HEK293 (cell line): ENCODE data around the gene SUMF1.
A peak's percentile ranks its signal among the peaks of the same experiment; 100 is the strongest.

ENCODE experiments used
- CTCF ChIA-PET: fragments of 350-600 bp; formaldehyde crosslinking; extraction: SDS; loops from one replicate; lab custom pipeline; 2021; ENCODE audit warnings: antibody characterized with exemption; lab: Yijun Ruan, JAX
- POLR2A ChIA-PET: fragments of 300-600 bp; formaldehyde crosslinking; extraction: SDS; loops from one replicate; lab custom pipeline; 2020; ENCODE audit warnings: antibody characterized with exemption, inconsistent platforms; lab: Yijun Ruan, JAX
- H3K27ac ChIP-seq: fragments of 200-500 bp; sonication (Bioruptor generic); 2 replicates; pipeline ENCODE4 v1.5.1; 2014; ENCODE audit warnings: low read depth, low read length, control low read depth, inconsistent platforms; ENCODE audit errors: extremely low read depth
- H3K36me3 ChIP-seq, 2 experiments: fragments of 200-500 bp in 1 of 2; sonication (Bioruptor generic) in 1 of 2; 1 replicate in 1 of 2; 2 replicates in 1 of 2; pipeline ENCODE4 v1.5.1; 2014 to 2017; ENCODE audit warnings: inconsistent platforms in 2 of 2, low read length in 2 of 2; ENCODE audit not compliant: control insufficient read depth in 2 of 2, insufficient read depth in 1 of 2
- H3K4me1 ChIP-seq: fragments of 200-500 bp; sonication (Bioruptor generic); 2 replicates; pipeline ENCODE4 v1.5.1; 2014; ENCODE audit warnings: mild to moderate bottlenecking, low read length, inconsistent platforms; ENCODE audit not compliant: control insufficient read depth, insufficient read depth
- H3K4me3 ChIP-seq: 2 replicates; pipeline ENCODE4 v1.5.1; 2011; ENCODE audit warnings: low read depth, mild to moderate bottlenecking, control low read depth, low read length, moderate library complexity
- H3K9me3 ChIP-seq: fragments of 200-500 bp; sonication (Bioruptor generic); 2 replicates; pipeline ENCODE4 v1.5.1; 2014; ENCODE audit warnings: low read depth, low read length, inconsistent platforms; ENCODE audit not compliant: control insufficient read depth, insufficient read depth
- IKZF3 ChIP-seq: fragments of 450-650 bp; IDR thresholded peaks from 2 replicates; pipeline ENCODE4 v1.5.0; 2018; ENCODE audit warnings: missing biosample characterization, mild to moderate bottlenecking, missing genetic modification characterization, moderate library complexity
- INSM2 ChIP-seq: fragments of 450-650 bp; formaldehyde crosslinking; IDR thresholded peaks from 2 replicates; pipeline ENCODE4 v1.5.1; 2016; ENCODE audit warnings: missing biosample characterization, missing genetic modification characterization
- KLF16 ChIP-seq: fragments of 450-650 bp; formaldehyde crosslinking; IDR thresholded peaks from 2 replicates; pipeline ENCODE4 v1.5.1; 2017; ENCODE audit warnings: missing biosample characterization, missing genetic modification characterization
- SETDB1 ChIP-seq: IDR thresholded peaks from one replicate; pipeline ENCODE4 v1.6.1; 2017; ENCODE audit warnings: mild to moderate bottlenecking, low read length, moderate library complexity, mixed read lengths; ENCODE audit not compliant: insufficient read length
- TCF7L2 ChIP-seq: IDR thresholded peaks from 2 replicates; pipeline ENCODE4 v1.6.1; 2011; ENCODE audit warnings: low read depth, mild to moderate bottlenecking, inconsistent platforms, low read length, moderate library complexity, borderline replicate concordance
- TRIM28 ChIP-seq: IDR thresholded peaks from 2 replicates; pipeline ENCODE4 v1.6.1; 2011; ENCODE audit warnings: low read length, control low read depth, borderline replicate concordance
- WT1 ChIP-seq: fragments of 450-650 bp; formaldehyde crosslinking; IDR thresholded peaks from 2 replicates; pipeline ENCODE4 v1.5.1; 2016; ENCODE audit warnings: missing biosample characterization, missing genetic modification characterization
- ZBTB7A ChIP-seq: fragments of 450-650 bp; formaldehyde crosslinking; IDR thresholded peaks from 2 replicates; pipeline ENCODE4 v1.5.1; 2016; ENCODE audit warnings: low read depth, missing biosample characterization, missing genetic modification characterization
- ZNF132 ChIP-seq: fragments of 450-650 bp; formaldehyde crosslinking; IDR thresholded peaks from 2 replicates; pipeline ENCODE4 v1.5.1; 2017; ENCODE audit warnings: missing biosample characterization, missing genetic modification characterization, borderline replicate concordance
- ZNF211 ChIP-seq: fragments of 450-650 bp; formaldehyde crosslinking; IDR thresholded peaks from 2 replicates; pipeline ENCODE4 v1.5.1; 2016; ENCODE audit warnings: low read depth, missing biosample characterization, missing genetic modification characterization
- ZNF398 ChIP-seq: fragments of 450-650 bp; formaldehyde crosslinking; IDR thresholded peaks from 2 replicates; pipeline ENCODE4 v1.5.1; 2017; ENCODE audit warnings: missing biosample characterization, missing genetic modification characterization
- ZNF423 ChIP-seq: fragments of 450-650 bp; formaldehyde crosslinking; IDR thresholded peaks from 2 replicates; pipeline ENCODE4 v1.5.1; 2016; ENCODE audit warnings: missing biosample characterization, missing genetic modification characterization
- ZNF48 ChIP-seq: fragments of 450-650 bp; formaldehyde crosslinking; IDR thresholded peaks from 2 replicates; pipeline ENCODE4 v1.5.1; 2016; ENCODE audit warnings: missing biosample characterization, missing genetic modification characterization
- ZNF514 ChIP-seq: fragments of 450-650 bp; formaldehyde crosslinking; IDR thresholded peaks from 2 replicates; pipeline ENCODE4 v1.5.1; 2016; ENCODE audit warnings: missing biosample characterization, missing genetic modification characterization
- ZNF548 ChIP-seq: fragments of 450-650 bp; formaldehyde crosslinking; IDR thresholded peaks from 2 replicates; pipeline ENCODE4 v1.5.1; 2016; ENCODE audit warnings: missing biosample characterization, missing genetic modification characterization
- ZNF549 ChIP-seq: fragments of 450-650 bp; IDR thresholded peaks from 2 replicates; pipeline ENCODE4 v1.5.1; 2018; ENCODE audit warnings: missing biosample characterization, missing genetic modification characterization, mild to moderate bottlenecking, inconsistent platforms, moderate library complexity
- ZNF707 ChIP-seq: fragments of 450-650 bp; formaldehyde crosslinking; IDR thresholded peaks from 2 replicates; pipeline ENCODE4 v1.5.1; 2016; ENCODE audit warnings: missing biosample characterization, missing genetic modification characterization
- ZNF830 ChIP-seq: fragments of 450-650 bp; IDR thresholded peaks from 2 replicates; pipeline ENCODE4 v1.5.0; 2018; ENCODE audit warnings: missing biosample characterization, missing genetic modification characterization, low read depth, mild to moderate bottlenecking, moderate library complexity
- TF ChIP-seq, protein P1 (sequence below): fragments of 450-650 bp; formaldehyde crosslinking; IDR thresholded peaks from 2 replicates; pipeline ENCODE4 v1.5.1; 2017; ENCODE audit warnings: missing biosample characterization, missing genetic modification characterization
- TF ChIP-seq, protein P2 (sequence below): fragments of 450-650 bp; formaldehyde crosslinking; conservative IDR thresholded peaks from 2 replicates; pipeline ENCODE4 v1.5.1; 2016; ENCODE audit warnings: low read depth, missing biosample characterization, missing genetic modification characterization
- TF ChIP-seq, protein P3 (sequence below): IDR thresholded peaks from 2 replicates; pipeline ENCODE4 v1.6.1; 2011; ENCODE audit warnings: mild to moderate bottlenecking, low read depth, low read length, borderline replicate concordance

SUMF1 gene

DNA sequence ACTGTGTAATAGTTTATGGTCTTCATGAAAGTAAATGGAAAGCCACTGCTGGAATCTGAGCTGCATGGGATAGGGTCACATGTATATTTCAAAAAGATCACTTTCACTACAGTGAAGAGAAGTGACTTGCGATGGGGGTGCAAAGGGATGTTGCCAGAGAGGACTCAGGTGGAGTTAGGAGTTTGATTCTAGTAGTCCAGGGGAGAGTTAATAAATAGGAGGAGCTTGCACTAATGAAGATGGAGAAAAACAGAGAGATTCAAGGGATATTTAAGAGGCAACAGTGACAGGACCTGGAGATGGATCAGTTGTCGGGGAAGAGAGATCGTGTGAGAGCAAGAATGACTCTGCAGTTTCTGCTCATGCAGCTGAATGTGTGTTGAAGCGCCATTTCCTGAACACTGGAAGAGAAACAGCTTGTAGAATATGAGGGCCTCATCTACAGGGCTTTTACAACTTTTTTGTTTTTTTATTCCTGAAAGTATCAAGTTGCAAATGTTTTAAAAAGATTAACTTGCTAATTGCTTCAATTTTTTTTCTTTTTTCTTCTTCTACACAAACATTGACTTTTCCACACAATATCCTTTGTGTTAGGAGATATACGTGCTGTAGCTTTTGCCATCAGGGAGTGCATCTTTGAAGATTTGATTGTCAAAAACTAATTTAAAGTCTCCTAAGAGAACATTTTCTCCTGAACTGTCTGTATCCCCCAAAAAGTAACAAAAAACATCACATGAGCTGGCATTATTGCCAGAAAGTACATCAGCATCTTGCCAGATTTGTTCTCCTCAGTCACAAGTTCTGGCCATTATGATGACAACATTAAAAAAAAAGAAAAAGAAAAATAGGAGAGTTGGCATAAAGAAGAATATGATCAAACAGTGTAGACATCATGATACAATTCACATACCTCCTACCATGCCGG, 126.4 kb downstream of the SUMF1 start:
- H3K4me3 ChIP-seq, result no peak overlapping the region
- H3K9me3 ChIP-seq, result no peaks in the 10 kb centered on the region
- H3K36me3 ChIP-seq, result no peaks in the 10 kb centered on the region
- H3K27ac ChIP-seq, result no peak overlapping the region
- CTCF ChIA-PET, result interaction anchor here (0.5 to 2.2 kb wide), 4 partner anchors 10 to 293 kb away, joined by 3 to 14 read pairs (median 8); no protein-coding TSS in a partner anchor
- POLR2A ChIA-PET, result no interaction called here
- peak; percentile 52 for TF ChIP-seq WT1 (tag by site-specific recombination)
- TF ChIP-seq IKZF3 (tag by site-specific recombination), result no peak
- peak; percentile 43; the same call in 1 of the 2 replicates for TF ChIP-seq TRIM28
- TF ChIP-seq TCF7L2, result no peak
- TF ChIP-seq, protein P1, sequence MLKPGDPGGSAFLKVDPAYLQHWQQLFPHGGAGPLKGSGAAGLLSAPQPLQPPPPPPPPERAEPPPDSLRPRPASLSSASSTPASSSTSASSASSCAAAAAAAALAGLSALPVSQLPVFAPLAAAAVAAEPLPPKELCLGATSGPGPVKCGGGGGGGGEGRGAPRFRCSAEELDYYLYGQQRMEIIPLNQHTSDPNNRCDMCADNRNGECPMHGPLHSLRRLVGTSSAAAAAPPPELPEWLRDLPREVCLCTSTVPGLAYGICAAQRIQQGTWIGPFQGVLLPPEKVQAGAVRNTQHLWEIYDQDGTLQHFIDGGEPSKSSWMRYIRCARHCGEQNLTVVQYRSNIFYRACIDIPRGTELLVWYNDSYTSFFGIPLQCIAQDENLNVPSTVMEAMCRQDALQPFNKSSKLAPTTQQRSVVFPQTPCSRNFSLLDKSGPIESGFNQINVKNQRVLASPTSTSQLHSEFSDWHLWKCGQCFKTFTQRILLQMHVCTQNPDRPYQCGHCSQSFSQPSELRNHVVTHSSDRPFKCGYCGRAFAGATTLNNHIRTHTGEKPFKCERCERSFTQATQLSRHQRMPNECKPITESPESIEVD (tag by site-specific recombination), result peak; percentile 74
- peak; percentile 53 for TF ChIP-seq SETDB1
- H3K4me1 ChIP-seq, result peaks cover 3% of the 10 kb centered on the region; the same call in 1 of the 2 replicates

GRCh38 chr3:4340077-4340410, 127.0 kb downstream of the SUMF1 start:
- no peak overlapping the region for H3K4me3 ChIP-seq
- no peak overlapping the region for H3K27ac ChIP-seq
- no peaks in the 10 kb centered on the region for H3K9me3 ChIP-seq
- H3K4me1 ChIP-seq, result peaks cover 3% of the 10 kb centered on the region; the same call in 1 of the 2 replicates
- TF ChIP-seq, protein P2, sequence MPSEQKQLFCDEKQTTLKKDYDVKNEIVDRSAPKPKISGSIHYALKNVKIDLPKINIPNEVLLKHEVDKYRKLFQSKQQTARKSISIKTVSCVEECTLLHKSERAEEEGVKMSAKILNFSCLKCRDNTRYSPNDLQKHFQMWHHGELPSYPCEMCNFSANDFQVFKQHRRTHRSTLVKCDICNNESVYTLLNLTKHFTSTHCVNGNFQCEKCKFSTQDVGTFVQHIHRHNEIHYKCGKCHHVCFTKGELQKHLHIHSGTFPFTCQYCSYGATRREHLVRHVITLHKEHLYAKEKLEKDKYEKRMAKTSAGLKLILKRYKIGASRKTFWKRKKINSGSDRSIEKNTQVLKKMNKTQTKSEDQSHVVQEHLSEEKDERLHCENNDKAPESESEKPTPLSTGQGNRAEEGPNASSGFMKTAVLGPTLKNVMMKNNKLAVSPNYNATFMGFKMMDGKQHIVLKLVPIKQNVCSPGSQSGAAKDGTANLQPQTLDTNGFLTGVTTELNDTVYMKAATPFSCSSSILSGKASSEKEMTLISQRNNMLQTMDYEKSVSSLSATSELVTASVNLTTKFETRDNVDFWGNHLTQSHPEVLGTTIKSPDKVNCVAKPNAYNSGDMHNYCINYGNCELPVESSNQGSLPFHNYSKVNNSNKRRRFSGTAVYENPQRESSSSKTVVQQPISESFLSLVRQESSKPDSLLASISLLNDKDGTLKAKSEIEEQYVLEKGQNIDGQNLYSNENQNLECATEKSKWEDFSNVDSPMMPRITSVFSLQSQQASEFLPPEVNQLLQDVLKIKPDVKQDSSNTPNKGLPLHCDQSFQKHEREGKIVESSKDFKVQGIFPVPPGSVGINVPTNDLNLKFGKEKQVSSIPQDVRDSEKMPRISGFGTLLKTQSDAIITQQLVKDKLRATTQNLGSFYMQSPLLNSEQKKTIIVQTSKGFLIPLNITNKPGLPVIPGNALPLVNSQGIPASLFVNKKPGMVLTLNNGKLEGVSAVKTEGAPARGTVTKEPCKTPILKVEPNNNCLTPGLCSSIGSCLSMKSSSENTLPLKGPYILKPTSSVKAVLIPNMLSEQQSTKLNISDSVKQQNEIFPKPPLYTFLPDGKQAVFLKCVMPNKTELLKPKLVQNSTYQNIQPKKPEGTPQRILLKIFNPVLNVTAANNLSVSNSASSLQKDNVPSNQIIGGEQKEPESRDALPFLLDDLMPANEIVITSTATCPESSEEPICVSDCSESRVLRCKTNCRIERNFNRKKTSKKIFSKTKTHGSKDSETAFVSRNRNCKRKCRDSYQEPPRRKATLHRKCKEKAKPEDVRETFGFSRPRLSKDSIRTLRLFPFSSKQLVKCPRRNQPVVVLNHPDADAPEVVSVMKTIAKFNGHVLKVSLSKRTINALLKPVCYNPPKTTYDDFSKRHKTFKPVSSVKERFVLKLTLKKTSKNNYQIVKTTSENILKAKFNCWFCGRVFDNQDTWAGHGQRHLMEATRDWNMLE (tag by site-specific recombination), result no peak
- TF ChIP-seq KLF16 (tag by site-specific recombination) (no peak), ZNF514 (no peak), ZNF707 (tag by site-specific recombination) (no peak), ZBTB7A (tag by site-specific recombination) (no peak), ZNF211 (tag by site-specific recombination) (no peak), ZNF830 (tag by site-specific recombination) (no peak), INSM2 (no peak), ZNF423 (no peak), ZNF132 (no peak), ZNF48 (tag by site-specific recombination) (no peak), ZNF398 (tag by site-specific recombination) (no peak), ZNF549 (tag by site-specific recombination) (no peak), ZNF548 (tag by site-specific recombination) (no peak)
- TF ChIP-seq, protein P3, sequence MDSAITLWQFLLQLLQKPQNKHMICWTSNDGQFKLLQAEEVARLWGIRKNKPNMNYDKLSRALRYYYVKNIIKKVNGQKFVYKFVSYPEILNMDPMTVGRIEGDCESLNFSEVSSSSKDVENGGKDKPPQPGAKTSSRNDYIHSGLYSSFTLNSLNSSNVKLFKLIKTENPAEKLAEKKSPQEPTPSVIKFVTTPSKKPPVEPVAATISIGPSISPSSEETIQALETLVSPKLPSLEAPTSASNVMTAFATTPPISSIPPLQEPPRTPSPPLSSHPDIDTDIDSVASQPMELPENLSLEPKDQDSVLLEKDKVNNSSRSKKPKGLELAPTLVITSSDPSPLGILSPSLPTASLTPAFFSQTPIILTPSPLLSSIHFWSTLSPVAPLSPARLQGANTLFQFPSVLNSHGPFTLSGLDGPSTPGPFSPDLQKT, result no peak
- CTCF ChIA-PET, result interaction anchor here (0.5 to 2.2 kb wide), 3 partner anchors 11 to 294 kb away, joined by 3 to 14 read pairs (median 12); no protein-coding TSS in a partner anchor
- POLR2A ChIA-PET, result no interaction called here
- H3K36me3 ChIP-seq, result no peaks in the 10 kb centered on the region
